ENCODE results near the gene AMER3.

DNA sequence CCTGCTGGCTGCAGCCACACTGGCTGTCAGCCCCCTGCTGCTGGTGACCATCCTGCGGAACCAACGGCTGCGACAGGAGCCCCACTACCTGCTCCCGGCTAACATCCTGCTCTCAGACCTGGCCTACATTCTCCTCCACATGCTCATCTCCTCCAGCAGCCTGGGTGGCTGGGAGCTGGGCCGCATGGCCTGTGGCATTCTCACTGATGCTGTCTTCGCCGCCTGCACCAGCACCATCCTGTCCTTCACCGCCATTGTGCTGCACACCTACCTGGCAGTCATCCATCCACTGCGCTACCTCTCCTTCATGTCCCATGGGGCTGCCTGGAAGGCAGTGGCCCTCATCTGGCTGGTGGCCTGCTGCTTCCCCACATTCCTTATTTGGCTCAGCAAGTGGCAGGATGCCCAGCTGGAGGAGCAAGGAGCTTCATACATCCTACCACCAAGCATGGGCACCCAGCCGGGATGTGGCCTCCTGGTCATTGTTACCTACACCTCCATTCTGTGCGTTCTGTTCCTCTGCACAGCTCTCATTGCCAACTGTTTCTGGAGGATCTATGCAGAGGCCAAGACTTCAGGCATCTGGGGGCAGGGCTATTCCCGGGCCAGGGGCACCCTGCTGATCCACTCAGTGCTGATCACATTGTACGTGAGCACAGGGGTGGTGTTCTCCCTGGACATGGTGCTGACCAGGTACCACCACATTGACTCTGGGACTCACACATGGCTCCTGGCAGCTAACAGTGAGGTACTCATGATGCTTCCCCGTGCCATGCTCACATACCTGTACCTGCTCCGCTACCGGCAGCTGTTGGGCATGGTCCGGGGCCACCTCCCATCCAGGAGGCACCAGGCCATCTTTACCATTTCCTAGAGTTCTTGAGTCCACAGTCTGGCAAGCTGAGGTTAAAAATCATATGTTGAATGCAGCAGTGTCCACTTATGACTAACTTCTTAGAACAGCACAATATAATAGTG lies 25.7 kb upstream of the AMER3 start:
- TF ChIP-seq, protein P1, sequence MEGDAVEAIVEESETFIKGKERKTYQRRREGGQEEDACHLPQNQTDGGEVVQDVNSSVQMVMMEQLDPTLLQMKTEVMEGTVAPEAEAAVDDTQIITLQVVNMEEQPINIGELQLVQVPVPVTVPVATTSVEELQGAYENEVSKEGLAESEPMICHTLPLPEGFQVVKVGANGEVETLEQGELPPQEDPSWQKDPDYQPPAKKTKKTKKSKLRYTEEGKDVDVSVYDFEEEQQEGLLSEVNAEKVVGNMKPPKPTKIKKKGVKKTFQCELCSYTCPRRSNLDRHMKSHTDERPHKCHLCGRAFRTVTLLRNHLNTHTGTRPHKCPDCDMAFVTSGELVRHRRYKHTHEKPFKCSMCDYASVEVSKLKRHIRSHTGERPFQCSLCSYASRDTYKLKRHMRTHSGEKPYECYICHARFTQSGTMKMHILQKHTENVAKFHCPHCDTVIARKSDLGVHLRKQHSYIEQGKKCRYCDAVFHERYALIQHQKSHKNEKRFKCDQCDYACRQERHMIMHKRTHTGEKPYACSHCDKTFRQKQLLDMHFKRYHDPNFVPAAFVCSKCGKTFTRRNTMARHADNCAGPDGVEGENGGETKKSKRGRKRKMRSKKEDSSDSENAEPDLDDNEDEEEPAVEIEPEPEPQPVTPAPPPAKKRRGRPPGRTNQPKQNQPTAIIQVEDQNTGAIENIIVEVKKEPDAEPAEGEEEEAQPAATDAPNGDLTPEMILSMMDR (IDR thresholded peaks at IDR 0.05 in 4 of 5, conservative IDR thresholded peaks at IDR 0.05 in 1 of 5) = no peak
- TF ChIP-seq POLR2A (IDR thresholded peaks at IDR 0.05) = no peak
